GM21381 (cell line): ENCODE data around the gene NSMF.

ENCODE experiments used
- ATAC-seq: cut with Tn5 transposase; IDR thresholded peaks from one replicate; pipeline ENCODE4 v1.9.1; 2021; ENCODE audit warnings: mild to moderate bottlenecking, moderate library complexity; ENCODE audit not compliant: unreplicated experiment

The NSMF gene

DNA sequence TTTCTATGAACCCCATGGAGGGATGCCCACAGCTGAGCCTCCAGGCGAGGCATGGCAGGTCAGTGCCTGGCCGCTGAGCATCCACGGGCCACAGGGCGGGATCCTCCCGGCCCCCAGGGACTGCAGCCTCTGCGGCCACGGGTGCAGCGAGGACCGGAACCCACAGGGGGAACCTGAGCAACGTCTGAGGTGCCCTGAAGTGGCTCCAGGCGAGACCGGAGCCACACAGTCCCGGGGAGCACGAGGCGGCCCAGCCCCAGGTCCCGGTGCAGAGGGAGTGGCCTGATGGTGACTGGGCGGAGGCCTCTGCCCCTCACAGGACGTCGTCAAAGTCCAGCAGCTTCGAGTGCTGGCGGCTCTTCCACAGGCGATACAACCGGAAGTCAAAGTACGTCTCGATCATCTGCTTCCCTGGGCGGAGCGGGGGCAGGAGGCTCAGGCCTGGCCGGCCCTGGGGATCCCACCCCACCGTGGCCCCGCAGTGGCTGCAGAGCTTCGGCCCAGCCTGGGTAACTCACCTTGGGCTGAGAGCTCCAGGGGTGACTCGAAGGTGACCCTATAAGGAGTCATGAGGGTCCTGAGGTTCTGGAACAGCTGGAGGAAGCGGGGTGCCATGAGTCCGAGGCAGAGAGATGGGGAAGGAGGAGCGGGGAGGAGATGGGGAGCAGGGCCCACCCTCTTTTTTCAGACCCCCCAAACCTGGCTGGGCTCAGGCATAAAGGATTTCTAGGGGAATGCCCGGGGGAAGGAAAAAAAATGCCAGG lies 9.9 kb downstream of the NSMF start:
- ATAC-seq, result no peak

DNA sequence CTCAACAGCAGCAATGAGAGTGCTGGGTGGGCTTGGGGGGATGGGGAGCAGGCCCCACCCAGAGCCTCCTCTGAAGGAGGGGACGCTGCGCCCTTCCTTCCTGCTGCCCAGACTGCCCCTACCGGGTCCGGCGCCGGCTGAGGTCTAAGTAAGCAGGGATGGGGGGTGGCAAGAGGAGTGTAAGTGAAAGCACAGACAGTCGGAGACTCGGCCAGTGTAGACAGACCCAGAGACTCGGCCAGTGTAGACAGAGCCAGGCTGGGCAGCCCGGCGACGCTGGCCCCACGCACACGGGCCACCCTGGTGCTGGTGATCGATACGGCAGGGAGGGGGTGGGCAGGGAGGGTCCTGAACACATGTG lies 10.6 kb downstream of the NSMF start:
- ATAC-seq, result no peak

GRCh38 chr9:137447722-137448601 lies 11.2 kb downstream of the NSMF start:
- no peak for ATAC-seq

- no peak for ATAC-seq
Measured at GRCh38 chr9:137446851-137447471, 12.2 kb downstream of the NSMF start.

DNA sequence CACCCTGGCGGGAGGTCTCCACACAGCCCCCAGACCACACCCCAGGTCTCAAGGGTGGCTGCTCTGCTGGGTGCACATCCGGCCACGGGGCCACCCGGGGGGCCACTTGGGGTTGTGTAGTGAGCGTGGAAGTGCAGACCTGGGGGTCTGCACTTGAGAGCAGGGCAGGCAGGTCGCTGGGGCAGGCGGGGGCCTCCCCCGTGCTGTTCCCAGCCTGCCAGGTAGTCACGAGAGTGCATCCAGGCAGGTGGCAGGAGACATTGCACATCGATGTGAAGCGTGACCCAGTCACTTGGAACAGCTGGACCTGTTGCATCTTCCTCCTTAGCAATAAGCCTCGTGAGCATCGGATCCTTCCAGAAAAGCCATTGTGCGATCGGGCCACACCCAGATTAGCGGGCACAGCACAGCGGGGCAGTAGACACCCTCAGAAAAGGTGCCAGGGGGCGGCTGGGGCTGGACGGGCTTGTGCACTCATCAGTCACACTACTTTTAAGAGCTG lies 13.2 kb downstream of the NSMF start:
- ATAC-seq, result no peak

DNA sequence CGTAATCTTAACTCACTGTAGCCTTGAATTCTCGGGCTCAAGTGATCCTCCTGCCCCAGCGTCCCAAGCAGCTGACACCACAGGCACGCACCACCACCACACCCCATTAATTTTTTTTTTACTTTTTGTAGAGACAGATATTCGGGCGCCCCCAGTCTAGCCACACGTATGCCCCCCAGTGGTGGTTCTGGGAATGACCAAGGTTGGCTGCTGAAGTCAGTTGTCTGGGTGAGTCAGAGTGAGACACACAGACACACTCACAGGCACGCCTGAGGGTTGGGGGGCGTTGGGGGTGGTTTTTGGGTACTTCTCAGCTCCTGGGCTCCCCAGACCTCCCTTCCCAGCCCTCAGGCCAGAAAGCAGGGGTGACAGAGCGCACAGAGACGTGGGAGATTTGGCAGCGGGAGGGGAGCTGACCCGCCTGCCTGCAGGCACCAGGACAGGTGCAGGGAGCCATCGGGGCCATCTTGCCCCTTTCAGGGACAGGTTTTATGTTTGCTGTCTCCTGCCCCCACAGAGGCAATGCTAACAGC lies 13.8 kb downstream of the NSMF start:
- ATAC-seq, result no peak

- no peak for ATAC-seq
Measured at GRCh38 chr9:137444106-137444790, 14.9 kb downstream of the NSMF start.

- no peak for ATAC-seq
Measured at GRCh38 chr9:137441935-137442321, 17.2 kb downstream of the NSMF start.

DNA sequence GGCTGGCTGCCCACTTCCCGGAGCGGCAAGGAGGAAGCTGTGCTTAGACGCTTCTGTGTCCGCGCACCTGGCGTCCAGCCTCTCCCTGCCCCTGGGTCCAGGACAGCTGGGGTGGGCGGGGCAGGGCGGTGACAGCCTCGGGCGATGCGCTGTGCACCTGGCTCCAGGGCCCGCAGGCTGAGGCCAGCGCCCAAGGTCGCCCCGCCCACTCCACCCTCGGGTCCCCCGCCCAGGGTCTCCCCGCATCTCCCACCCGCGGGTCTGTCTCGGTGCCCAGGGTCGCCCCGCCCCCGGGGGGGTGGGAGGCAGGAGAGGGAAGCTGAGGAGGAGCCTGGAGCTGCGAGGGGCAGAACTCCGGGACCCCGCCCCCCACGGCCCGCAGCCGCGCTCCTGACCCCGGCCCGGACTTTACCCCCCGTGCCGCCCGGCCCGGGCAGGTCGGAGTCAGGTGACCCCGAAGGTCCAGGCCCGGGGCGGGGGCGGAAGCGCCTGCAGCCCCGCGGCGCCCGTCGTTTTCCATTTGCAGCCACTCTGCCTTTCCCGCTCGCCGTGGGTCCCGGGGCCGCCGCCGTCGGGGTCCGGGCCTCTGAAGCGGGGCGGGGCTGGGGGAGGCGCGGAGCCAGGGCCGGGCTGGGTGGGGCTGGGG lies 17.7 kb downstream of the NSMF start, which contains the start of gene ENTPD8:
ENTPD8 (minus strand) TSS at position 69 of the 646 bp plus-strand sequence. CDS start 3,072 bp downstream, outside the sequence.
- no peak for ATAC-seq

- ATAC-seq, result no peak
Measured at GRCh38 chr9:137439158-137439714, 19.9 kb downstream of the NSMF start.

DNA sequence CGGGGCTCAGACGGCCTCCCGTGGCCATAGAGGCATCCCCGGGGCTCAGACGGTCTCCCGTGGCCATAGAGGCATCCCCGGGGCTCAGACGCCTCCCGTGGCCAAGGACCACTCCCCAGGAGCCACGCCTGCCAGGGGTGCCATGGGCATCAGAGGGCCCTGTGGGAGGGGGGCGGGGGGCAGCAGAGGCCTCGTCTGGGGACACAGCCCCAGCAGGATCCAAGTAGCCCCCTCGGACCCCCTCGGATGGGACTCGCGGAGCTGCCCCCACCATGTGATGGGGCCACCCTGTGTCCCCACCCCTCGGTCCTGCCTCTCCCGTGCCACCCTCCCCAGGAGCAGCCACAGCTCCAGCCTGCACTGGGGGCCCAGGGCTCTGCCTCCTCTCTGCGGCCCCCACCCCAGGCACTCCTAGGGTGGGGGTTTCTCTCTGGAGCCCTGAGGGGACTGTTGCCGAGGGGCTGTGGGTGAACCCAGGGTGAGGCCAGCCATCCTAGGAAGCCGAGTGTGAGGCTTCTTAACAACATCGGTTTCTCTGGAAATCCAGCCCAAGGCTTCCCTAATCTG lies 20.5 kb downstream of the NSMF start:
- ATAC-seq, result no peak

DNA sequence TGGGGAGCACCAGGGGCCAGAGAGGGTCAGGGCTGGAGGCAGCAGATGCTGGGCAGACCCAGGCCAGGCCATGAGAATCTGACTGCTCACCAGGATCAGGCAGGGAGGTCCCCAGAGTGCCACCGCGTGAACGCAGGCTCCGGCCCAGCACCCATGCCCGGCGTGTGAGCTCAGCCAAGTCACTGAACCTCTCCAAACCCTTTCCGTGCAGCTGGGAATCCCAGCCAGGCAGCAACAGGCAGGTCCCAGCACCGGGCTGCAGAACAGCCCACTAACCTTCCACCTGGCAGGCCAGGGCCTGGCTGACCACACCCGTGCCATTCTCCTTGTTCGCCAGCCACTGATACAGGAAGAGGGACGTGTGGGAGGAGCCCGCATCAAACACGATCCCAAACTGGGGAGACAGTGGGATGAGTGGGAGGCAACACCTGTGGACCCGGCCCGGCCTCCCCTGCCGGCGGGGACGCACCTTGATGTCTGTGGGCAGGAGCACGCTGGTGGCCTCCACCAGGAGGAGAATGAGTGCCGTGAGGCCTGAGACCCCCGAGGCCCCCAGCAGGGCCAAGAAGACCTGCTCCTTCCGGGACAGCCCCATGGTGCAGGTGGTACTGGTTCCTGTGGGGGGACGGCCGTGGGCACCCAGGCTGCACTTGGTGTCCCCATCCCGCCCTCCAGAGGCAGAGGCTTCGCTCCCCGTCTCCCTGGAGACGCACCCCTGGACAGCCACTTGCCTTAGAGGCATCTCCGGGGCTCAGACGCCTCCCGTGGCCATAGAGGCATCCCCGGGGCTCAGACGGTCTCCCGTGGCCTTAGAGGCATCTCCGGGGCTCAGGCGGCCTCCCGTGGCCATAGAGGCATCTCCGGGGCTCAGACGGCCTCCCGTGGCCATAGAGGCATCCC lies 21.2 kb downstream of the NSMF start:
- no peak for ATAC-seq

GRCh38 chr9:137436761-137437600 lies 22.2 kb downstream of the NSMF start:
- ATAC-seq, result no peak

GRCh38 chr9:137435980-137436760 lies 23.0 kb downstream of the NSMF start:
- no peak for ATAC-seq

- ATAC-seq, result no peak
Measured at GRCh38 chr9:137435381-137435891, 23.7 kb downstream of the NSMF start.
